Bronchial epithelial cell (primary cell): Measurements from ENCODE around the gene PREX1. TPM values are rescaled to one million over a fixed set of nuclear protein-coding genes. Genes with fewer than 3 reads are reported as not detected.

Source experiments
- DNase-seq: peaks from one replicate; pipeline ENCODE4 v3.0.0-alpha.2; 2010; ENCODE audit warnings: low read depth
- FAIRE-seq: peaks from 2 replicates; lab custom pipeline; 2011; peaks lifted over from hg19 to GRCh38; lab: Jason Lieb, UNC
- H3K27me3 ChIP-seq: 2 replicates; pipeline ENCODE4 v1.5.1; 2011; ENCODE audit warnings: low read length; ENCODE audit not compliant: control insufficient read depth, insufficient read depth
- H3K36me3 ChIP-seq: 2 replicates; pipeline ENCODE4 v1.5.1; 2011; ENCODE audit warnings: low read length; ENCODE audit not compliant: control insufficient read depth, insufficient read depth
- H3K4me3 ChIP-seq: 2 replicates; pipeline ENCODE4 v1.5.1; 2011; ENCODE audit warnings: mild to moderate bottlenecking, low read depth, low read length, control low read depth
- total RNA-seq: library from RNA; depleted of rRNA; stranded (reverse); fragments of >200 nt; gene quantifications from 2 replicates; pipeline ENCODE4 v1.2.1, GENCODE V29; 2014
- TF ChIP-seq, protein P1 (sequence below): IDR thresholded peaks from 2 replicates; pipeline ENCODE4 v1.5.1; 2011; ENCODE audit warnings: mild to moderate bottlenecking, moderate library complexity, low read length, control low read depth, inconsistent platforms; ENCODE audit not compliant: insufficient read depth, severe bottlenecking

The PREX1 gene
- total RNA-seq, 1 donor from 2014 or later: under 0.01 TPM

- Histone ChIP-seq H3K27me3 (peaks cover 3% of the 10 kb centered on the region), H3K36me3 (no peaks in the 10 kb centered on the region), H3K4me3 (no peak overlapping the region)
- no peak for DNase-seq
- TF ChIP-seq, protein P1, sequence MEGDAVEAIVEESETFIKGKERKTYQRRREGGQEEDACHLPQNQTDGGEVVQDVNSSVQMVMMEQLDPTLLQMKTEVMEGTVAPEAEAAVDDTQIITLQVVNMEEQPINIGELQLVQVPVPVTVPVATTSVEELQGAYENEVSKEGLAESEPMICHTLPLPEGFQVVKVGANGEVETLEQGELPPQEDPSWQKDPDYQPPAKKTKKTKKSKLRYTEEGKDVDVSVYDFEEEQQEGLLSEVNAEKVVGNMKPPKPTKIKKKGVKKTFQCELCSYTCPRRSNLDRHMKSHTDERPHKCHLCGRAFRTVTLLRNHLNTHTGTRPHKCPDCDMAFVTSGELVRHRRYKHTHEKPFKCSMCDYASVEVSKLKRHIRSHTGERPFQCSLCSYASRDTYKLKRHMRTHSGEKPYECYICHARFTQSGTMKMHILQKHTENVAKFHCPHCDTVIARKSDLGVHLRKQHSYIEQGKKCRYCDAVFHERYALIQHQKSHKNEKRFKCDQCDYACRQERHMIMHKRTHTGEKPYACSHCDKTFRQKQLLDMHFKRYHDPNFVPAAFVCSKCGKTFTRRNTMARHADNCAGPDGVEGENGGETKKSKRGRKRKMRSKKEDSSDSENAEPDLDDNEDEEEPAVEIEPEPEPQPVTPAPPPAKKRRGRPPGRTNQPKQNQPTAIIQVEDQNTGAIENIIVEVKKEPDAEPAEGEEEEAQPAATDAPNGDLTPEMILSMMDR: no peak
- FAIRE-seq: no peak
Measured at GRCh38 chr20:48721324-48722001, 106.3 kb downstream of the PREX1 start.

- DNase-seq (no peak), FAIRE-seq (no peak)
- Histone ChIP-seq H3K27me3 (peaks cover 3% of the 10 kb centered on the region), H3K4me3 (no peak overlapping the region), H3K36me3 (no peaks in the 10 kb centered on the region)
- TF ChIP-seq, protein P1: no peak
Measured at GRCh38 chr20:48720256-48720985, 107.4 kb downstream of the PREX1 start.

- H3K4me3 ChIP-seq: no peak overlapping the region
- H3K36me3 ChIP-seq: no peaks in the 10 kb centered on the region
- no peak for FAIRE-seq
- peaks cover 3% of the 10 kb centered on the region for H3K27me3 ChIP-seq
- no peak for DNase-seq
- TF ChIP-seq, protein P1: no peak
Measured at GRCh38 chr20:48719598-48720255, 108.1 kb downstream of the PREX1 start.

GRCh38 chr20:48718786-48719578, 108.8 kb downstream of the PREX1 start:
- no peak overlapping the region for H3K4me3 ChIP-seq
- DNase-seq: no peak
- peaks cover 2% of the 10 kb centered on the region for H3K27me3 ChIP-seq
- TF ChIP-seq, protein P1: no peak
- no peaks in the 10 kb centered on the region for H3K36me3 ChIP-seq
- no peak for FAIRE-seq

GRCh38 chr20:48717680-48718223, 110.0 kb downstream of the PREX1 start:
- TF ChIP-seq, protein P1: no peak
- Histone ChIP-seq H3K36me3 (no peaks in the 10 kb centered on the region), H3K27me3 (no peaks in the 10 kb centered on the region), H3K4me3 (no peak overlapping the region)
- DNase-seq: no peak
- FAIRE-seq: no peak
